K562 (cell line): ENCODE measurements around the gene TRIP12. TPM values are rescaled to one million over a fixed set of nuclear protein-coding genes. Genes with fewer than 3 reads are reported as not detected.

ENCODE experiments used
- ATAC-seq: fragments of 200-7000 bp; cut with Tn5 transposase; 3 replicates; pipeline ENCODE4 v1.9.1; 2020; ENCODE audit warnings: moderate library complexity
- BruUV-seq: library from RNA; stranded (reverse); fragments of 400-500 nt; replicated peaks from 2 replicates; lab custom pipeline; 2021; lab: Mats Ljungman, UMichigan
- CTCF ChIA-PET: fragments of 300-600 bp; formaldehyde crosslinking; extraction: SDS; loops from one replicate; lab custom pipeline; 2021; ENCODE audit warnings: low intra/inter-chr PET ratio; lab: Yijun Ruan, JAX
- POLR2A ChIA-PET: fragments of 300-600, 350-650 bp; sonication (Branson Sonifier 250); formaldehyde crosslinking; extraction: SDS; loops from one replicate; lab custom pipeline; 2021; ENCODE audit warnings: antibody characterized with exemption, inconsistent platforms; lab: Yijun Ruan, JAX
- DNase-seq, 4 experiments: peaks; one replicate each; pipeline versions ENCODE4 v3.0.0 to v3.0.0-alpha.2; 2011 to 2018; ENCODE audit warnings: low spot score in 3 of 4, mixed read lengths in 3 of 4; ENCODE audit errors: extremely low read depth in 1 of 4
- FAIRE-seq: peaks from 2 replicates; lab custom pipeline; 2011; peaks lifted over from hg19 to GRCh38; lab: Jason Lieb, UNC
- H2AFZ ChIP-seq: 2 replicates; pipeline ENCODE4 v1.6.0; 2011; ENCODE audit warnings: low read depth, low read length, control low read depth, inconsistent platforms
- H3K27ac ChIP-seq: fragments of 200-600 bp; 3 replicates; pipeline ENCODE4 v1.8.0; 2011; ENCODE audit warnings: low read depth, mild to moderate bottlenecking, control low read depth, inconsistent platforms, low read length, moderate library complexity, mixed read lengths; ENCODE audit errors: extremely low read depth
- H3K27me3 ChIP-seq, 2 experiments: fragments of 300-600 bp in 1 of 2; 2 replicates in 1 of 2; 3 replicates in 1 of 2; pipeline versions ENCODE4 v1.6.0 to v1.8.0; 2011; ENCODE audit warnings: inconsistent platforms in 2 of 2, low read length in 2 of 2, mild to moderate bottlenecking in 1 of 2, mixed read lengths in 1 of 2, moderate library complexity in 1 of 2; ENCODE audit not compliant: control insufficient read depth in 2 of 2, insufficient read depth in 2 of 2
- H3K36me3 ChIP-seq: fragments of 300-600 bp; 3 replicates; pipeline ENCODE4 v1.8.0; 2011; ENCODE audit warnings: mild to moderate bottlenecking, low read length, inconsistent platforms; ENCODE audit not compliant: control insufficient read depth, insufficient read depth
- H3K4me1 ChIP-seq, 2 experiments: fragments of 200-600 bp in 1 of 2; replicated peaks in 1 of 2; 2 replicates in 1 of 2; 3 replicates in 1 of 2; pipeline versions ENCODE4 v1.5.1 to v1.8.0; 2011; ENCODE audit warnings: inconsistent platforms in 2 of 2, low read length in 2 of 2, mild to moderate bottlenecking in 1 of 2, mixed read lengths in 1 of 2, moderate library complexity in 1 of 2; ENCODE audit not compliant: control insufficient read depth in 2 of 2, insufficient read depth in 2 of 2
- H3K4me2 ChIP-seq: 2 replicates; pipeline ENCODE4 v1.6.1; 2011; ENCODE audit warnings: low read length, control low read depth, inconsistent platforms, mixed read lengths; ENCODE audit not compliant: insufficient read depth
- H3K4me3 ChIP-seq: fragments of 200-600 bp; sonication (generic), shearing (Covaris generic); 2 replicates; pipeline ENCODE4 v1.5.1; 2016; ENCODE audit warnings: control low read depth, inconsistent platforms
- H3K79me2 ChIP-seq: fragments of 200-600 bp; 3 replicates; pipeline ENCODE4 v1.8.0; 2011; ENCODE audit warnings: low read length, inconsistent platforms; ENCODE audit not compliant: control insufficient read depth, insufficient read depth
- H3K9ac ChIP-seq, 2 experiments: 2 replicates each; pipeline versions ENCODE4 v1.6.0 to v1.6.1; 2011; ENCODE audit warnings: low read depth in 2 of 2, low read length in 2 of 2, control low read depth in 1 of 2, inconsistent platforms in 1 of 2, mild to moderate bottlenecking in 1 of 2, mixed read lengths in 1 of 2; ENCODE audit not compliant: insufficient read depth in 1 of 2
- H3K9me1 ChIP-seq: one replicate; pipeline ENCODE4 v1.6.0; 2011; ENCODE audit warnings: inconsistent platforms, mild to moderate bottlenecking, low read length, moderate library complexity; ENCODE audit not compliant: control insufficient read depth, insufficient read depth
- H3K9me3 ChIP-seq: replicated peaks from 2 replicates; pipeline ENCODE4 v1.5.1; 2011; ENCODE audit warnings: low read depth, low read length, inconsistent platforms; ENCODE audit not compliant: control insufficient read depth, insufficient read depth
- H4K20me1 ChIP-seq: replicated peaks from 2 replicates; pipeline ENCODE4 v1.6.1; 2011; ENCODE audit warnings: low read length, inconsistent platforms, mixed read lengths; ENCODE audit not compliant: control insufficient read depth, insufficient read depth
- ASH1L ChIP-seq: fragments of 450-650 bp; IDR thresholded peaks from 2 replicates; pipeline ENCODE4 v1.6.1; 2018; ENCODE audit warnings: borderline replicate concordance, mild to moderate bottlenecking, low read depth; ENCODE audit not compliant: partially characterized antibody
- WGBS: fragments of 100-300 bp; shearing (Covaris generic); methylation state at CpG from one replicate; pipeline ENCODE4 v1.1.6; 2016; ENCODE audit warnings: low coverage, mixed read lengths; ENCODE audit not compliant: insufficient coverage; ENCODE audit errors: missing lambda C conversion rate; 5-methylcytosine and 5-hydroxymethylcytosine counted together
- in situ Hi-C: fragments of 300-500 bp; cut with MboI; formaldehyde crosslinking; loops from 4 replicates; pipeline ENCODE4 v1.15.0; 2018; ENCODE audit warnings: inconsistent platforms, mixed read lengths
- intact Hi-C: fragments of 100-400 bp; cut with micrococcal nuclease; formaldehyde crosslinking; loops from 2 replicates; pipeline ENCODE4 v1.14.2; 2022
- polyA plus RNA-seq, 8 experiments: library from polyadenylated mRNA; depleted of rRNA in 4 of 8; stranded (reverse) in 5 of 8; unstranded in 3 of 8; fragments of >200 nt; fragmentation: Nextera tagmentation in 2 of 8; fragmentation: Illumina TruSeq in 1 of 8; extraction: Ambion mirVana in 2 of 8; extraction: Trizol in 1 of 8; gene quantifications; 2 replicates each; pipeline versions ENCODE4 v1.2.1 to v1.2.3, GENCODE V29; 2011 to 2014; ENCODE audit warnings: inconsistent platforms in 1 of 8, missing spikeins in 1 of 8
- total RNA-seq, 7 experiments: library from RNA; depleted of rRNA in 6 of 7; stranded (reverse); fragments of >200 nt in 6 of 7; fragmentation: Illumina TruSeq in 2 of 7; extraction: Trizol in 2 of 7; gene quantifications; 2 replicates each; pipeline versions ENCODE4 v1.2.1 to v1.2.3, GENCODE V29; 2011 to 2021; ENCODE audit warnings: low replicate concordance in 1 of 7
- TF ChIP-seq, protein P1 (sequence below): fragments of 450-650 bp; IDR thresholded peaks from 2 replicates; pipeline ENCODE4 v1.6.1; 2017; ENCODE audit warnings: antibody characterized with exemption, mild to moderate bottlenecking

Gene TRIP12
- total and polyA plus RNA-seq, 9 of the 15 experiments (the other 6 are each of a cell fraction or from before 2014, with no cell fraction given), result 15.2 to 131 (median 80.1) TPM

DNA sequence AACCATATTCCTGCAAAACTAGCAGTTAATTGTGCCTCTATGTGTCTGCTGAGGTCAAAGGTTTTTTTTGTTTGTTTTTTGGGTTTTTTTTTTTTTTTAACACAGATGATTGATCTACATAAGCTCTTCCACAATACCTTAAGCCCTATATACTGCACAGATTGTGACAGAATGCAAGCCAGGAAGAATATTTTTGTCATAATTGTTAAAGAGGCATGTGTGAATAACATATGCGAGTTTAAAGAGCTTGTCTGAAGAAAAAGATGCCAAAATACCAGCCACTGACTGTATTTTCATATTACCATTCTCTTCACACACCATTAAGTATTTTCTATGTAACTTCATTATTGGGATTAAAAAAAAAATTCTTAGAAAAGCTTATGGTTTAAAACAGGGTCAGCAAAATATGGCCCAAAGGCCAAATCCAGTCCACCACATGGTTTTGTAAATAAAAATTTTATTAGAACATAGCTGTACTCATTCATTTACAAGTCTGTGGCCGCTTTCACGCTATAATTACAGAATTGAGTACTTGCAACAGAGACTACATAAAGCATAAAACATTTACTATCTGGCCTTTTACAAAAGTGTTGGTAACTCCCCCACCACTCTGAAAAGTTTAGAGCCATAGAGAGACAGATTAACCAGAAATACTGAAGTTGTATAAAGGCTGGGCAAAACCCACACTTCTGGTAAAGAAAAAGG, 89.9 kb downstream of the TRIP12 start:
- H3K4me2 ChIP-seq, result no peak overlapping the region
- no peak overlapping the region for H2AFZ ChIP-seq
- in situ Hi-C loops (no loop called here), intact Hi-C loops (no loop called here)
- ATAC-seq (no peak), DNase-seq (no peak), FAIRE-seq (no peak)
- no peak for TF ChIP-seq ASH1L
- TF ChIP-seq, protein P1, sequence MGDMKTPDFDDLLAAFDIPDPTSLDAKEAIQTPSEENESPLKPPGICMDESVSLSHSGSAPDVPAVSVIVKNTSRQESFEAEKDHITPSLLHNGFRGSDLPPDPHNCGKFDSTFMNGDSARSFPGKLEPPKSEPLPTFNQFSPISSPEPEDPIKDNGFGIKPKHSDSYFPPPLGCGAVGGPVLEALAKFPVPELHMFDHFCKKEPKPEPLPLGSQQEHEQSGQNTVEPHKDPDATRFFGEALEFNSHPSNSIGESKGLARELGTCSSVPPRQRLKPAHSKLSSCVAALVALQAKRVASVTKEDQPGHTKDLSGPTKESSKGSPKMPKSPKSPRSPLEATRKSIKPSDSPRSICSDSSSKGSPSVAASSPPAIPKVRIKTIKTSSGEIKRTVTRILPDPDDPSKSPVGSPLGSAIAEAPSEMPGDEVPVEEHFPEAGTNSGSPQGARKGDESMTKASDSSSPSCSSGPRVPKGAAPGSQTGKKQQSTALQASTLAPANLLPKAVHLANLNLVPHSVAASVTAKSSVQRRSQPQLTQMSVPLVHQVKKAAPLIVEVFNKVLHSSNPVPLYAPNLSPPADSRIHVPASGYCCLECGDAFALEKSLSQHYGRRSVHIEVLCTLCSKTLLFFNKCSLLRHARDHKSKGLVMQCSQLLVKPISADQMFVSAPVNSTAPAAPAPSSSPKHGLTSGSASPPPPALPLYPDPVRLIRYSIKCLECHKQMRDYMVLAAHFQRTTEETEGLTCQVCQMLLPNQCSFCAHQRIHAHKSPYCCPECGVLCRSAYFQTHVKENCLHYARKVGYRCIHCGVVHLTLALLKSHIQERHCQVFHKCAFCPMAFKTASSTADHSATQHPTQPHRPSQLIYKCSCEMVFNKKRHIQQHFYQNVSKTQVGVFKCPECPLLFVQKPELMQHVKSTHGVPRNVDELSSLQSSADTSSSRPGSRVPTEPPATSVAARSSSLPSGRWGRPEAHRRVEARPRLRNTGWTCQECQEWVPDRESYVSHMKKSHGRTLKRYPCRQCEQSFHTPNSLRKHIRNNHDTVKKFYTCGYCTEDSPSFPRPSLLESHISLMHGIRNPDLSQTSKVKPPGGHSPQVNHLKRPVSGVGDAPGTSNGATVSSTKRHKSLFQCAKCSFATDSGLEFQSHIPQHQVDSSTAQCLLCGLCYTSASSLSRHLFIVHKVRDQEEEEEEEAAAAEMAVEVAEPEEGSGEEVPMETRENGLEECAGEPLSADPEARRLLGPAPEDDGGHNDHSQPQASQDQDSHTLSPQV, result no peak
- no peak overlapping the region for H3K9ac ChIP-seq
- WGBS, result 100% methylated on average over 3 of the region's 3 CpGs
- no peaks in the 10 kb centered on the region; the same call in 2 of the 3 replicates for H3K79me2 ChIP-seq
- no peak overlapping the region for H3K4me3 ChIP-seq
- H3K27ac ChIP-seq, result no peak overlapping the region
- no peaks in the 10 kb centered on the region for H4K20me1 ChIP-seq
- peaks cover 59% of the 10 kb centered on the region; the same call in 1 of the 3 replicates for H3K36me3 ChIP-seq
- ChIA-PET CTCF (no interaction called here), POLR2A (interaction anchor here (0.6 kb wide), 1 partner anchor 28 kb away, joined by 3 read pairs; no protein-coding TSS in a partner anchor)
- H3K27me3 ChIP-seq, result no peaks in the 10 kb centered on the region
- no peaks in the 10 kb centered on the region for H3K9me1 ChIP-seq
- BruUV-seq, result no TSS peak
- H3K9me3 ChIP-seq, result no peaks in the 10 kb centered on the region
- no peaks in the 10 kb centered on the region for H3K4me1 ChIP-seq
